ENCODE data around the gene BOD1L1.

BOD1L1 gene

GRCh38 chr4:13529128-13529919 is 98.2 kb downstream of the BOD1L1 start:
- Histone ChIP-seq H3K27ac (no peak overlapping the region), H3K4me3 (no peak overlapping the region)
- peak; percentile 43 for DNase-seq (ENCODE audit: low spot score)
- TF ChIP-seq CTCF (IDR thresholded peaks at IDR 0.05) = no peak

- Histone ChIP-seq H3K27ac (no peak overlapping the region), H3K4me3 (no peak overlapping the region)
- TF ChIP-seq CTCF (IDR thresholded peaks at IDR 0.05) = no peak
- peak; percentile 36 for DNase-seq (ENCODE audit: low spot score)
Observed at GRCh38 chr4:13528821-13529127, 98.8 kb downstream of the BOD1L1 start.

GRCh38 chr4:13527981-13528820 is 99.3 kb downstream of the BOD1L1 start:
- Histone ChIP-seq H3K4me3 (no peak overlapping the region), H3K27ac (no peak overlapping the region)
- TF ChIP-seq CTCF (IDR thresholded peaks at IDR 0.05) = no peak
- DNase-seq (ENCODE audit: low spot score) = peak; percentile 46

- no peak overlapping the region for H3K27ac ChIP-seq
- H3K4me3 ChIP-seq = no peak overlapping the region
- peak; percentile 49 for DNase-seq (ENCODE audit: low spot score)
- TF ChIP-seq CTCF (IDR thresholded peaks at IDR 0.05) = no peak
Observed at GRCh38 chr4:13527192-13527980, 100.1 kb downstream of the BOD1L1 start.

GRCh38 chr4:13526658-13527057 is 100.9 kb downstream of the BOD1L1 start:
- Histone ChIP-seq H3K4me3 (no peak overlapping the region), H3K27ac (no peak overlapping the region)
- no peak for TF ChIP-seq CTCF (IDR thresholded peaks at IDR 0.05)
- DNase-seq (ENCODE audit: low spot score) = no peak

- H3K4me3 ChIP-seq = no peak overlapping the region
- H3K27ac ChIP-seq = no peak overlapping the region
- TF ChIP-seq CTCF (IDR thresholded peaks at IDR 0.05) = no peak
- peak; percentile 33 for DNase-seq (ENCODE audit: low spot score)
Observed at GRCh38 chr4:13525606-13526281, 101.8 kb downstream of the BOD1L1 start.
